CD14-positive monocyte (primary cell): ENCODE measurements around the gene LTO1. TPM values are rescaled to one million over a fixed set of nuclear protein-coding genes. Genes with fewer than 3 reads are reported as not detected.

Experiments used
- DNase-seq, 3 donors: peaks; one replicate each; pipeline ENCODE4 v3.0.0-alpha.2; 2011 to 2022
- H2AFZ ChIP-seq: 2 replicates; pipeline ENCODE4 v1.6.0; 2012; ENCODE audit warnings: mild to moderate bottlenecking, low read depth, low read length, inconsistent platforms; ENCODE audit not compliant: insufficient read depth, poor library complexity, severe bottlenecking
- H3K27ac ChIP-seq, 2 donors: 1 replicate in 1 of 2; 2 replicates in 1 of 2; pipeline ENCODE4 v1.5.1; 2012 to 2013; ENCODE audit warnings: low read length in 2 of 2, control low read depth in 1 of 2, inconsistent platforms in 1 of 2, low read depth in 1 of 2, mild to moderate bottlenecking in 1 of 2
- H3K27me3 ChIP-seq, 2 donors: one replicate each; pipeline versions ENCODE4 v1.6.0 to v1.6.1; 2011 to 2013; ENCODE audit warnings: low read length in 2 of 2; ENCODE audit not compliant: control insufficient read depth in 2 of 2, insufficient read depth in 2 of 2
- H3K36me3 ChIP-seq, 2 donors: replicated peaks in 1 of 2; 1 replicate in 1 of 2; 2 replicates in 1 of 2; pipeline versions ENCODE4 v1.5.1 to v1.6.1; 2012 to 2013; ENCODE audit warnings: low read length in 2 of 2, control low read depth in 1 of 2, inconsistent platforms in 1 of 2, mild to moderate bottlenecking in 1 of 2; ENCODE audit not compliant: insufficient read depth in 2 of 2, control insufficient read depth in 1 of 2
- H3K4me1 ChIP-seq, 2 donors: 1 replicate in 1 of 2; 2 replicates in 1 of 2; pipeline versions ENCODE4 v1.5.1 to v1.6.1; 2012 to 2013; ENCODE audit warnings: low read length in 2 of 2, control low read depth in 1 of 2, inconsistent platforms in 1 of 2, mild to moderate bottlenecking in 1 of 2, moderate library complexity in 1 of 2; ENCODE audit not compliant: insufficient read depth in 2 of 2, control insufficient read depth in 1 of 2
- H3K4me2 ChIP-seq: replicated peaks from 2 replicates; pipeline ENCODE3; 2012; ENCODE audit warnings: low read length, moderate library complexity, mild to moderate bottlenecking; ENCODE audit not compliant: poor library complexity, severe bottlenecking; ENCODE audit errors: extremely low read depth
- H3K4me3 ChIP-seq, 3 experiments: fragments of 200-600 bp in 1 of 3; sonication (generic) in 1 of 3; replicated peaks in 1 of 3; 1 replicate in 2 of 3; 2 replicates in 1 of 3; pipeline ENCODE4 v1.5.1; 2011 to 2013; ENCODE audit warnings: low read length in 3 of 3, mild to moderate bottlenecking in 3 of 3, control low read depth in 2 of 3, low read depth in 2 of 3, inconsistent platforms in 1 of 3, moderate library complexity in 1 of 3
- H3K79me2 ChIP-seq: 2 replicates; pipeline ENCODE4 v1.6.0; 2012; ENCODE audit warnings: mild to moderate bottlenecking, control low read depth, inconsistent platforms, low read length, moderate library complexity; ENCODE audit not compliant: insufficient read depth
- H3K9ac ChIP-seq: 2 replicates; pipeline ENCODE4 v1.6.0; 2017; ENCODE audit warnings: low read length, mild to moderate bottlenecking; ENCODE audit not compliant: insufficient read depth, poor library complexity, severe bottlenecking
- H3K9me3 ChIP-seq, 2 donors: replicated peaks in 1 of 2; 1 replicate in 1 of 2; 2 replicates in 1 of 2; pipeline versions ENCODE4 v1.5.1 to v1.6.1; 2012 to 2013; ENCODE audit warnings: low read length in 2 of 2, control low read depth in 1 of 2; ENCODE audit not compliant: control insufficient read depth in 1 of 2, insufficient read depth in 1 of 2
- H4K20me1 ChIP-seq: 2 replicates; pipeline ENCODE4 v1.6.0; 2012; ENCODE audit warnings: mild to moderate bottlenecking, low read length, control low read depth, moderate library complexity; ENCODE audit not compliant: insufficient read depth
- H3K27ac Mint-ChIP-seq, 7 donors: one replicate each; pipeline ENCODE4 v1.8.0; 2020; ENCODE audit warnings: mild to moderate bottlenecking in 7 of 7, mixed read lengths in 7 of 7, moderate library complexity in 6 of 7, inconsistent platforms in 2 of 7
- H3K27me3 Mint-ChIP-seq, 3 donors: one replicate each; pipeline ENCODE4 v1.8.0; 2021 to 2022; ENCODE audit warnings: low read depth in 3 of 3, mild to moderate bottlenecking in 3 of 3, mixed read lengths in 3 of 3, moderate library complexity in 3 of 3, inconsistent platforms in 1 of 3
- H3K36me3 Mint-ChIP-seq, 2 donors: one replicate each; pipeline ENCODE4 v1.8.0; 2020; ENCODE audit warnings: mixed read lengths in 2 of 2, inconsistent platforms in 1 of 2, mild to moderate bottlenecking in 1 of 2
- H3K4me1 Mint-ChIP-seq: one replicate; pipeline ENCODE4 v1.8.0; 2020; ENCODE audit warnings: mild to moderate bottlenecking, mixed read lengths
- H3K4me3 Mint-ChIP-seq, 2 donors: one replicate each; pipeline ENCODE4 v1.8.0; 2020; ENCODE audit warnings: mild to moderate bottlenecking in 2 of 2, mixed read lengths in 2 of 2, moderate library complexity in 1 of 2
- H3K9me3 Mint-ChIP-seq, 7 donors: one replicate each; pipeline ENCODE4 v1.8.0; 2020 to 2022; ENCODE audit warnings: mixed read lengths in 7 of 7, mild to moderate bottlenecking in 6 of 7, moderate library complexity in 6 of 7, inconsistent platforms in 2 of 7
- CTCF ChIP-seq: fragments of 200-600 bp; IDR thresholded peaks from one replicate; pipeline ENCODE4 v1.8.0; 2022; ENCODE audit warnings: antibody characterized with exemption, mild to moderate bottlenecking
- WGBS: methylation state at CpG from one replicate; pipeline ENCODE4 v1.1.5; 2013; ENCODE audit warnings: missing lambda C conversion rate; ENCODE audit not compliant: insufficient coverage; 5-methylcytosine and 5-hydroxymethylcytosine counted together
- intact Hi-C, 2 donors: fragments of 100-400 bp; cut with micrococcal nuclease; formaldehyde crosslinking; loops; one replicate each; pipeline versions ENCODE4 v1.15.0 to v1.15.1; 2023
- polyA plus RNA-seq, 3 donors: library from polyadenylated mRNA; depleted of rRNA in 1 of 3; unstranded in 2 of 3; stranded (reverse) in 1 of 3; fragments of 300-500 nt in 2 of 3; fragments of >200 nt in 1 of 3; fragmentation: Illumina TruSeq in 2 of 3; gene quantifications; 1 replicate in 2 of 3; 2 replicates in 1 of 3; pipeline ENCODE4 v1.2.3, GENCODE V29; 2012 to 2021

Gene LTO1
- polyA plus RNA-seq, 3 donors: 3.9 to 27.1 (median 5.2) TPM

- H3K9me3 ChIP-seq: no peaks in the 10 kb centered on the region
- 98% methylated on average over 29 of the region's 37 CpGs for WGBS
- H3K4me2 ChIP-seq: no peak overlapping the region
- Mint-ChIP-seq H3K4me3 (no peak overlapping the region), H3K4me1 (no peaks in the 10 kb centered on the region), H3K27ac (peak overlapping the region in 1 of 7 donors; percentile 18), H3K27me3 (peaks cover 3 to 22% (median 9%) of the 10 kb centered on the region in 3 donors), H3K36me3 (no peaks in the 10 kb centered on the region), H3K9me3 (no peaks in the 10 kb centered on the region)
- H3K4me3 ChIP-seq: no peak overlapping the region
- H3K9ac ChIP-seq: no peak overlapping the region
- no peak for DNase-seq
- intact Hi-C loops: no loop called here
- no peaks in the 10 kb centered on the region for H3K79me2 ChIP-seq
- no peak for TF ChIP-seq CTCF
- peaks cover 0 to 6% of the 10 kb centered on the region in 2 donors for H3K27me3 ChIP-seq
- H3K36me3 ChIP-seq: no peaks in the 10 kb centered on the region
- no peaks in the 10 kb centered on the region for H3K4me1 ChIP-seq
- no peak overlapping the region for H3K27ac ChIP-seq
- no peak overlapping the region for H2AFZ ChIP-seq
- no peaks in the 10 kb centered on the region for H4K20me1 ChIP-seq
These were observed 26.2 kb downstream of the LTO1 start for GRCh38 chr11:69648679-69649575.

DNA sequence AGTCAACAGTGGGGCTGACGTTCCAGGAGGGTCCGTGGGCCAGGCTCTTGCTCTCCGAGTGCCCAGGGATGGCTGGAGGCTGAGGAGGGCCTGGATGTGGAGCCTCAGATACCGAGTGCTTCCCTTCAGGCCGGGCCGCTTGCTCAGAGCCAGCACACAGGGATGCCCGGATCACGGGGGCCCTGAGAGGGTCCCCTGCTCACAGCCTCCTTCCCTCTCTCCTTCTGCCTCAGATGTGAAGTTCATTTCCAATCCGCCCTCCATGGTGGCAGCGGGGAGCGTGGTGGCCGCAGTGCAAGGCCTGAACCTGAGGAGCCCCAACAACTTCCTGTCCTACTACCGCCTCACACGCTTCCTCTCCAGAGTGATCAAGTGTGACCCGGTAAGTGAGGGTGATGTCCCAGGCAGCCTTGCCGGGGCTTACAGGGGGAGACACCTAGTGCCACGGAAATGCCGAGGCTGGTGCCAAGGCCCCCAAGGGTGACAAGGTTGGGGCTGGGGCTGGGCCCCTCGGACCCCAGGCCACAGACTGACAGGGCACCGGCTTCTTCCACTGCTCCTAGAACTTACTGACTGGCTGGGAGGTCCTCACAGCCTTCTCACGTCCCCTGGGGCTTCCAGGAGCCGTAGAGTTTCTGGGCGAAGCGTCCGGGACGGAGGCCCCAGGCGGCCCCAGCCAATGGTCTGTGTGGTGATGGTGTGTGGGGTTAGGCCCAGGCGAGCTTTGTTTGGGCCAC is 27.2 kb downstream of the LTO1 start:
- H3K9me3 ChIP-seq: no peaks in the 10 kb centered on the region
- 66% methylated on average over 21 of the region's 28 CpGs for WGBS
- H3K4me3 ChIP-seq: no peak overlapping the region
- intact Hi-C loops: no loop called here
- H3K27me3 ChIP-seq: peaks cover 0 to 11% of the 10 kb centered on the region in 2 donors
- DNase-seq: no peak
- H3K79me2 ChIP-seq: no peaks in the 10 kb centered on the region
- Mint-ChIP-seq H3K27ac (peak overlapping the region in 1 of 7 donors; percentile 40), H3K4me3 (no peak overlapping the region), H3K4me1 (no peaks in the 10 kb centered on the region), H3K36me3 (no peaks in the 10 kb centered on the region), H3K27me3 (peaks cover 10 to 30% (median 14%) of the 10 kb centered on the region in 3 donors), H3K9me3 (no peaks in the 10 kb centered on the region)
- H4K20me1 ChIP-seq: no peaks in the 10 kb centered on the region
- H2AFZ ChIP-seq: no peak overlapping the region
- no peak for TF ChIP-seq CTCF
- no peak overlapping the region for H3K27ac ChIP-seq
- H3K36me3 ChIP-seq: no peaks in the 10 kb centered on the region
- H3K4me2 ChIP-seq: no peak overlapping the region
- no peak overlapping the region for H3K9ac ChIP-seq
- peaks cover 2 to 4% of the 10 kb centered on the region in 2 donors for H3K4me1 ChIP-seq
